Measurements from ENCODE around the gene SMYD3.

DNA sequence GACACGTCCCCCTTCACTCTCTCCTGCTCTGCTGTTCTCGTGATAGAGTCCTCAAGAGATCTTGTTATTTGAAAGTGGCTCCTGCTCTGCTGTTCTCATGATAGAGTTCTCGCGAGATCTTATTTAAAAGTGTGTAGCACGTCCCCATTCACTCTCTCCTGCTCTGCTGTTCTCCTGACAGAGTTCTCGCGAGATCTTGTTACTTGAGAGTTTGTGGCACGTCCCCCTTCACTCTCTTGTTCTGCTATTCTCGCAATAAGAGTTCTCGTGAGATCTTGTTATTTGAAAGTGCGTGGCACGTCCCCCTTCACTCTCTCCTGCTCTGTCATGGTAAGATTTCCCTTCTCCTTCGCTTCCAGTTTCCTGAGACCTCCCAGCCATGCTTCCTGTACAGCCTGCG, 47.9 kb downstream of the SMYD3 start:
- no peak for TF ChIP-seq POLR2A (IDR thresholded peaks at IDR 0.05)
- TF ChIP-seq, protein P1, sequence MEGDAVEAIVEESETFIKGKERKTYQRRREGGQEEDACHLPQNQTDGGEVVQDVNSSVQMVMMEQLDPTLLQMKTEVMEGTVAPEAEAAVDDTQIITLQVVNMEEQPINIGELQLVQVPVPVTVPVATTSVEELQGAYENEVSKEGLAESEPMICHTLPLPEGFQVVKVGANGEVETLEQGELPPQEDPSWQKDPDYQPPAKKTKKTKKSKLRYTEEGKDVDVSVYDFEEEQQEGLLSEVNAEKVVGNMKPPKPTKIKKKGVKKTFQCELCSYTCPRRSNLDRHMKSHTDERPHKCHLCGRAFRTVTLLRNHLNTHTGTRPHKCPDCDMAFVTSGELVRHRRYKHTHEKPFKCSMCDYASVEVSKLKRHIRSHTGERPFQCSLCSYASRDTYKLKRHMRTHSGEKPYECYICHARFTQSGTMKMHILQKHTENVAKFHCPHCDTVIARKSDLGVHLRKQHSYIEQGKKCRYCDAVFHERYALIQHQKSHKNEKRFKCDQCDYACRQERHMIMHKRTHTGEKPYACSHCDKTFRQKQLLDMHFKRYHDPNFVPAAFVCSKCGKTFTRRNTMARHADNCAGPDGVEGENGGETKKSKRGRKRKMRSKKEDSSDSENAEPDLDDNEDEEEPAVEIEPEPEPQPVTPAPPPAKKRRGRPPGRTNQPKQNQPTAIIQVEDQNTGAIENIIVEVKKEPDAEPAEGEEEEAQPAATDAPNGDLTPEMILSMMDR (IDR thresholded peaks at IDR 0.05): no peak
